ENCODE data around the gene CYFIP1.

DNA sequence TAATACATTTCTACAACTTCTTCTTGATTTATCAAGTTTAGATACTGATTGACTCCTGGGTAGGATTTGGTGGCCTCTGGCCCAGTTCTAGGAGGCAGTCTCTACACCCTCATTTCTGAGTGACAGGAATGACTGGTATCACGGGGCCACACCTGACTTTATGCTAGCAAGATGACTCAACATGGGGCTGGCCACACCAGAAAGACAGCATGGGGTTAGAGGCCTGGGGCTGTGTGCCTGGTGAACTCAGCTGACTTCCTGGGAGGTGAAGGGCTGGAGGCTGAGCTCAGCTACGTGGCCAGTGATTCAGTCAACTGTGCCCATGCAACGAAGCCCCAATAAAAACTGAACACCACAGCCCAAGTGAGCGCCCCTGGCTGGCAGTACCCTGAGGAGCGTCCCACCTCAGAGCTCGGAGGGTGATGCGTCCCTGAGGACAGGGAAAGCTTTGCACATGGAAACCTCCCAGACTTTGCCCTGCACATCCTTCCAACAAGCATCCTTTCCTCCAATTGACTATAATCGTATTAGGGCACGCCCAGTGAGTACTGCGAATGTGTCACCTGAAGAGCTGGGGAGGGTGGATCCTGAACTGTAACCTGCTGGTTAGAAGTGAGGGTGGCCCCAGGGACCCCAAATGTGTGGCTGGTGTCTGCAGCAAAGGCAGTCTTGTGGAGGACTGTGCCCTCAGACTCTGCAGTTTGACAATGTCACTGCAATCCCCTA, 84.5 kb downstream of the CYFIP1 start:
- TF ChIP-seq GATA2 (IDR thresholded peaks at IDR 0.05; ENCODE audit: low read depth, low read length) (no peak), GATA3 (IDR thresholded peaks at IDR 0.05; ENCODE audit: low read depth, low read length) (no peak)
